HG03520 (cell line): ENCODE data around the gene SLC24A4.

ENCODE experiments used
- ATAC-seq: cut with Tn5 transposase; IDR thresholded peaks from one replicate; pipeline ENCODE4 v1.9.1; 2021; ENCODE audit warnings: mild to moderate bottlenecking, moderate library complexity; ENCODE audit not compliant: unreplicated experiment

The SLC24A4 gene

GRCh38 chr14:92493024-92493423 lies 170.1 kb downstream of the SLC24A4 start:
- ATAC-seq: no peak

GRCh38 chr14:92493492-92493891 lies 170.5 kb downstream of the SLC24A4 start:
- no peak for ATAC-seq

GRCh38 chr14:92494512-92494911 lies 171.5 kb downstream of the SLC24A4 start:
- no peak for ATAC-seq

GRCh38 chr14:92495027-92495426 lies 172.1 kb downstream of the SLC24A4 start:
- no peak for ATAC-seq

- no peak for ATAC-seq
Observed at GRCh38 chr14:92496191-92496857, 173.4 kb downstream of the SLC24A4 start.

GRCh38 chr14:92497391-92497790 lies 174.4 kb downstream of the SLC24A4 start:
- no peak for ATAC-seq

GRCh38 chr14:92499234-92499633 lies 176.3 kb downstream of the SLC24A4 start:
- no peak for ATAC-seq

- no peak for ATAC-seq
Observed at GRCh38 chr14:92500491-92500941, 177.6 kb downstream of the SLC24A4 start.

- no peak for ATAC-seq
Observed at GRCh38 chr14:92501891-92502351, 179.0 kb downstream of the SLC24A4 start.

GRCh38 chr14:92502541-92503286 lies 179.7 kb downstream of the SLC24A4 start:
- ATAC-seq: no peak

GRCh38 chr14:92503756-92504491 lies 181.0 kb downstream of the SLC24A4 start:
- ATAC-seq: no peak

- no peak for ATAC-seq
Observed at GRCh38 chr14:92505826-92506225, 182.9 kb downstream of the SLC24A4 start.

- no peak for ATAC-seq
Observed at GRCh38 chr14:92506231-92506630, 183.3 kb downstream of the SLC24A4 start.

GRCh38 chr14:92507174-92507768 lies 184.3 kb downstream of the SLC24A4 start:
- no peak for ATAC-seq

GRCh38 chr14:92510972-92511371 lies 188.0 kb downstream of the SLC24A4 start:
- no peak for ATAC-seq

- no peak for ATAC-seq
Observed at GRCh38 chr14:92511453-92512238, 188.7 kb downstream of the SLC24A4 start.

GRCh38 chr14:92512807-92513203 lies 189.8 kb downstream of the SLC24A4 start:
- no peak for ATAC-seq

- ATAC-seq: peak; percentile 55
Observed at GRCh38 chr14:92513204-92513965, 190.4 kb downstream of the SLC24A4 start, which contains the start of gene RIN3. Gene RIN3, plus strand, starts transcription at chr14:92513781. Its CDS starts 152 bp downstream, at chr14:92513933.
